GM12892 (cell line): ENCODE results near the gene UTS2R.

Experiments used
- POLR2A ChIP-seq: IDR thresholded peaks from 2 replicates; pipeline ENCODE4 v1.6.1; 2011; ENCODE audit warnings: low read depth, low read length, control low read depth
- POLR2AphosphoS5 ChIP-seq: IDR thresholded peaks from 2 replicates; pipeline ENCODE4 v1.6.1; 2011; ENCODE audit warnings: low read depth, low read length, control low read depth
- TAF1 ChIP-seq: IDR thresholded peaks from 2 replicates; pipeline ENCODE4 v1.6.1; 2011; ENCODE audit warnings: low read depth, mild to moderate bottlenecking, control low read depth, low read length, borderline replicate concordance

DNA sequence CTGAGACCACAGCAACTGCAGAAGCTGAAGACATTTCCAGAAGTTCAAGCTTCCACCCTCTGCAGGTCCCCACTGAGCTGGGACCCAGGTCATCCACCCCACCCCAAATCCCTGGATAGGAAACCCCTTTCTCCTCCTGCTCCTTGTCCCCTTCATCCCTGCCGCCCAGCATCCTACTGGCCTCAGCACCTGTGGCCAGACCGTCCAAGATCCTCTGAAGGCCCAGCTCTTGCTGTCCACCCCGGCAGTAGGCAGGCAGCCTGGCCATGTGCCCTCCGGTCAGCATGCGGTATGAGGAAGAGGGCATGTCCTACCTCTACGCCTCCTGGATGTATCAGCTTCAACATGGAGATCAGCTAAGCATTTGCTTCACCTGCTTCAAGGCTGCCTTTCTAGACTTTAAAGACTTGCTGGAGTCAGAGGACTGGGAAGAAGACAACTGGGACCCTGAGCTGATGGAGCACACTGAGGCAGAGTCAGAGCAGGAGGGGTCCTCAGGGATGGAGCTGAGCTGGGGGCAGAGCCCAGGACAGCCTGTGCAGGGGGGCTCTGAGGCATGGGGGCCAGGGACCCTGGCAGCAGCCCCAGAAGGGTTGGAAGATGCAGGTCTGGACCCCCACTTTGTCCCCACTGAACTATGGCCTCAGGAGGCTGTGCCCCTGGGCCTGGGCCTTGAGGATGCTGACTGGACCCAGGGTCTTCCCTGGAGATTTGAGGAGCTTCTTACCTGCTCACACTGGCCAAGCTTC lies 9.5 kb upstream of the UTS2R start:
- TF ChIP-seq POLR2AphosphoS5, result no peak
- no peak for TF ChIP-seq POLR2A
- TF ChIP-seq TAF1, result no peak
